Subcutaneous abdominal adipose tissue (tissue), 5 donors: Measurements from ENCODE around the gene FAM171A2.
A peak's percentile ranks its signal among the peaks of the same experiment; 100 is the strongest.
"Not testable (repeated sequence)": the region's sequence is repeated elsewhere in the genome, so short reads cannot be mapped to it uniquely, and the experiment has no call there.

Source experiments
- H3K27ac ChIP-seq: one replicate; pipeline ENCODE4 v1.7.0; 2013; ENCODE audit warnings: low read depth, mild to moderate bottlenecking, inconsistent platforms, low read length, moderate library complexity
- H3K27me3 ChIP-seq, 5 donors: one replicate each; pipeline ENCODE4 v1.7.0; 2013; ENCODE audit warnings: low read length in 5 of 5, inconsistent platforms in 1 of 5; ENCODE audit not compliant: control insufficient read depth in 5 of 5, insufficient read depth in 4 of 5
- H3K36me3 ChIP-seq, 5 donors: one replicate each; pipeline ENCODE4 v1.7.0; 2013; ENCODE audit warnings: low read length in 5 of 5; ENCODE audit not compliant: control insufficient read depth in 5 of 5, insufficient read depth in 5 of 5
- H3K4me1 ChIP-seq, 5 donors: one replicate each; pipeline ENCODE4 v1.7.0; 2013; ENCODE audit warnings: low read length in 5 of 5, mild to moderate bottlenecking in 3 of 5, moderate library complexity in 1 of 5; ENCODE audit not compliant: control insufficient read depth in 5 of 5, insufficient read depth in 5 of 5
- H3K4me3 ChIP-seq, 5 donors: one replicate each; pipeline ENCODE4 v1.7.0; 2013; ENCODE audit warnings: low read length in 5 of 5, low read depth in 1 of 5
- H3K9ac ChIP-seq, 5 donors: one replicate each; pipeline ENCODE4 v1.7.0; 2013; ENCODE audit warnings: low read length in 5 of 5, mild to moderate bottlenecking in 4 of 5, moderate library complexity in 3 of 5
- H3K9me3 ChIP-seq, 5 donors: one replicate each; pipeline ENCODE4 v1.7.0; 2013; ENCODE audit warnings: low read length in 5 of 5; ENCODE audit not compliant: control insufficient read depth in 5 of 5
- donor health status: healthy.
- donor health status: healthy.
- donor health status: healthy.
- donor health status: healthy.
- donor health status: healthy.

FAM171A2 gene

DNA sequence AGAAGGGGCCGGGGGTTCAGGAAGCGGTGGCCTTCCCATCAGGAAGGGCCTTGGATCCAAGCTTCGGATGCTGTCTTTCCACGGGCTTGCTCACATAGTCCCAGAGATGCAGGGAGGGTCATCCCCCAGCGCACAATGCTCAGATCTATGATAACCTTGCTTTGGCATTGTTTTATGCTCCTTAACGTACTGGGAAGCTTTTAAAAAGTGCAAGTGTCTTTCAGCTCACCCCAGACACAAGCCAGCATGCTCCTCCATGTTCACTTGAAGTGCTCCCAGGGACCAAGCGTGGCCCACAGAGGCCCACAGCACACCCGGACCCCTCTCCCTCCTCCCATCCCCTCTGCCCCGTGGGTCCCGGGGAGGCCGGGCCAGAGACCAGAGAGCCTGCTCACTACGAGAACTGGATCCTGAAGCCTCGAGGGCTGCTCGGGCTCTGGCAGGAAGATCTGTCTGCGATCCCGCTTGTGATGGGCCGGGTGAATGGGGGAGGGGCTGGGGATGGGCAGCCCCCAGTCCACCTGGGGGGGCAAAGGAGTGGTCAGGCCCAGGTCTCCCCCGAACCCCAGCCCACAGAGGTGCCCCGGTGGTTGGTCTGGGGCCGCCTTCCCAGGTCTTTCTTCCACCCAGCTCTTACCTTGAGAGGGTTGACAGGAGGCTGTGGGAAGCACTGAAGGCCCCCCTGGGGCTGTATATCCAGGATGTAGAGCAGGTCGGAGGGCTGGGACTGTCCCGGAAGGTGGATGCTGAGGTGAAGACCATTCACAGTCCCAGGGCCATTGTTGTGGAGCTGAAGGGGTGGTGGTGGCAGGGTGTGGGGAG, 11.8 kb upstream of the FAM171A2 start:
- H3K4me3 ChIP-seq: no peak overlapping the region
- peaks cover 0 to 8% (median 6%) of the 10 kb centered on the region in 5 donors for H3K27me3 ChIP-seq
- no peak overlapping the region for H3K9ac ChIP-seq
- H3K4me1 ChIP-seq: peaks cover 0 to 14% (median 7%) of the 10 kb centered on the region in 5 donors
- H3K27ac ChIP-seq: no peak overlapping the region
- H3K36me3 ChIP-seq: no peaks in the 10 kb centered on the region
- H3K9me3 ChIP-seq: no peaks in the 10 kb centered on the region

- H3K27me3 ChIP-seq: peaks cover 0 to 8% (median 6%) of the 10 kb centered on the region in 5 donors
- H3K4me3 ChIP-seq: no peak overlapping the region
- H3K27ac ChIP-seq: no peak overlapping the region
- no peaks in the 10 kb centered on the region for H3K9me3 ChIP-seq
- peaks cover 0 to 14% (median 7%) of the 10 kb centered on the region in 5 donors for H3K4me1 ChIP-seq
- H3K9ac ChIP-seq: no peak overlapping the region
- H3K36me3 ChIP-seq: no peaks in the 10 kb centered on the region
Observed at GRCh38 chr17:44374306-44375195, 10.9 kb upstream of the FAM171A2 start.

GRCh38 chr17:44372036-44372435, 8.4 kb upstream of the FAM171A2 start:
- H3K4me3 ChIP-seq: no peak overlapping the region
- no peak overlapping the region for H3K9ac ChIP-seq
- peaks cover 0 to 8% (median 6%) of the 10 kb centered on the region in 5 donors for H3K27me3 ChIP-seq
- no peaks in the 10 kb centered on the region for H3K36me3 ChIP-seq
- H3K9me3 ChIP-seq: no peaks in the 10 kb centered on the region
- H3K4me1 ChIP-seq: peaks cover 0 to 18% (median 10%) of the 10 kb centered on the region in 5 donors
- H3K27ac ChIP-seq: no peak overlapping the region

- H3K36me3 ChIP-seq, H3K9me3 ChIP-seq, H3K27me3 ChIP-seq, H3K27ac ChIP-seq, H3K9ac ChIP-seq, H3K4me3 ChIP-seq: not testable (repeated sequence)
- H3K4me1 ChIP-seq: peaks cover 0 to 18% (median 9%) of the 10 kb centered on the region in 5 donors
Observed at GRCh38 chr17:44369414-44370023, 5.9 kb upstream of the FAM171A2 start.

GRCh38 chr17:44368391-44369243, 5.0 kb upstream of the FAM171A2 start:
- not testable (repeated sequence) for H3K36me3 ChIP-seq, H3K27ac ChIP-seq, H3K9ac ChIP-seq, H3K9me3 ChIP-seq, H3K4me3 ChIP-seq, H3K27me3 ChIP-seq
- peaks cover 0 to 23% (median 14%) of the 10 kb centered on the region in 5 donors for H3K4me1 ChIP-seq

DNA sequence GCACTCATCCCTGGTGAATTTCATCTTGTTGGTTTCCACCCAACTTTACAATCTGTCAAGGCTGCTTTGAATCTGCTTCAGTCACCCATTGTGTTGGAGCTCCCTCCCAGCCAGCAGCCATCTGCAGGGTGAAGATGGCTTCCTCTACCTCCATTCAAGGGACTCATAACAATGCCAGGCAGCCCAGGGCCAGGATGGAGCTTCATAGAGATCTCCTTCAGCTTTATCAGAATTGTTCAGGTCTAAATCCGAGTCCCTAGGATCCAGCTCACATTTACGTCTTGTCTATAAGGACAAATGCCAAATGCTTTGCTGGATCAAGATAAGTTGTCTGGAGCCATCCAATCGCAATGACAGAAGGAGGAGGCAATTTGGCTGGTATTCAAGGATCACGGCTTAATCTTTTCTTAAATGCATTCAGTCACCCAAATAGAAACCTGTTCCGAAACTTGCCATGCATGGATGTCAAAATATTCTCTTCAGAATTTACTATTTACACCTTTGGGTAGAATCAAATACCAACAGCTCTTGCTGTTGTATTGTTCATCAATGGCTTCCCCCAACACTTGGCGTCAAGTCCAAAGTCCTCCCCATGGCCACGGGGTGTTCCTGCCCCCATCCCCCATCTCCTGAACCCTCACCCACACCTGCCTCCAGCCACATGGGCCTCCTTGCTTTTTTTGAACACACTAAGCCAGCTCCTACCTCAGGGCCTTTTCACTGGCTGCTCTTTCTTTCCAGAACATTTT, 3.8 kb upstream of the FAM171A2 start:
- Histone ChIP-seq H3K4me3 (no peak overlapping the region), H3K9ac (peak overlapping the region in 1 of 5 donors; percentile 37), H3K4me1 (peaks cover 0 to 31% (median 25%) of the 10 kb centered on the region in 5 donors), H3K27ac (no peak overlapping the region), H3K9me3 (no peaks in the 10 kb centered on the region), H3K27me3 (peaks cover 0 to 6% (median 3%) of the 10 kb centered on the region in 5 donors), H3K36me3 (no peaks in the 10 kb centered on the region)

GRCh38 chr17:44365051-44365450, 1.4 kb upstream of the FAM171A2 start:
- H3K4me3 ChIP-seq, H3K27me3 ChIP-seq, H3K9ac ChIP-seq, H3K36me3 ChIP-seq, H3K9me3 ChIP-seq, H3K27ac ChIP-seq: not testable (repeated sequence)
- peaks cover 0 to 35% (median 30%) of the 10 kb centered on the region in 5 donors for H3K4me1 ChIP-seq

DNA sequence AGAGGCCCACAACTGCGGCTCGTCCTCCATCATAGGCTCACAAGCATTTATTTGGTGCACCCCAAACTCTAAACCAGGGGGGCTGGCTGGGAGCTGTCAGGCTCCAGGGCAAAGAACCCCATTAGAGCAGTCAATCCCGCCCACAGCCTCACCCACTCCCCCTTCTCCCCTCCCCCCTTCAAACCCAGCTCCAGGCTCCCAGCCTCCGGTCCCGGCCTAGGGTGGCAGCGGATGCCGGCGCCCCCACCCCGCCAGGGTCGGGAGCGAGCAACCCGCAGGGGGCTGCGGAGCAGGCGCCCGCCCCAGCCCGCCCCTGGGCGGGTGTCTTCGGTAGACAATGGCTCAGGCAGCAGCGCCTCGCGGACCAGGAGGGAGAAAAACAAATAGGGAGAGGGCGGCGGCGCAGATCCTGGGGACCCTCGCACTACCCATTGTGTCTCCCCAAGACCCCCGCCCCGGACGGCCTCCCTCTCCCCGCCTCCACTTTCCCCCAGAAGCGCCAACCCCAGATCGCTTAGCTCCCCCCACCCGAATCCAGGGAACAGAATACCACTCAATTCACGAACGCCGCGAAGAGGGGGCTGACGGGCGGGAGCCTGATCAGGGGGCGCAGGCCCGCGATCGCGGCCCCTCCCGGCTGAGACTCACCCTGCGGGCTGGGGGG, 572 bp downstream of the FAM171A2 start:
- peak overlapping the region in 4 of 5 donors; percentile 64 to 74 (median 65) for H3K4me3 ChIP-seq
- H3K27me3 ChIP-seq: peaks cover 0 to 2% (median 0%) of the 10 kb centered on the region in 5 donors
- no peak overlapping the region for H3K27ac ChIP-seq

More for the DNA sequence above, 572 bp downstream of the FAM171A2 start:
- H3K9ac ChIP-seq: peak overlapping the region in 4 of 5 donors; percentile 43 to 72 (median 66)
- no peaks in the 10 kb centered on the region for H3K36me3 ChIP-seq
- H3K9me3 ChIP-seq: no peaks in the 10 kb centered on the region
- H3K4me1 ChIP-seq: peaks cover 0 to 35% (median 30%) of the 10 kb centered on the region in 5 donors
